GM19239 (cell line): ENCODE data around the gene RNU11.
"Not testable (repeated sequence)": the region's sequence is repeated elsewhere in the genome, so short reads cannot be mapped to it uniquely, and the experiment has no call there.

Experiments used
- DNase-seq: peaks from one replicate; pipeline ENCODE4 v3.0.0; 2011; ENCODE audit warnings: low spot score; ENCODE audit not compliant: insufficient read length
- FAIRE-seq: peaks from 2 replicates; lab custom pipeline; 2011; peaks lifted over from hg19 to GRCh38; lab: Jason Lieb, UNC

RNU11 gene

DNA sequence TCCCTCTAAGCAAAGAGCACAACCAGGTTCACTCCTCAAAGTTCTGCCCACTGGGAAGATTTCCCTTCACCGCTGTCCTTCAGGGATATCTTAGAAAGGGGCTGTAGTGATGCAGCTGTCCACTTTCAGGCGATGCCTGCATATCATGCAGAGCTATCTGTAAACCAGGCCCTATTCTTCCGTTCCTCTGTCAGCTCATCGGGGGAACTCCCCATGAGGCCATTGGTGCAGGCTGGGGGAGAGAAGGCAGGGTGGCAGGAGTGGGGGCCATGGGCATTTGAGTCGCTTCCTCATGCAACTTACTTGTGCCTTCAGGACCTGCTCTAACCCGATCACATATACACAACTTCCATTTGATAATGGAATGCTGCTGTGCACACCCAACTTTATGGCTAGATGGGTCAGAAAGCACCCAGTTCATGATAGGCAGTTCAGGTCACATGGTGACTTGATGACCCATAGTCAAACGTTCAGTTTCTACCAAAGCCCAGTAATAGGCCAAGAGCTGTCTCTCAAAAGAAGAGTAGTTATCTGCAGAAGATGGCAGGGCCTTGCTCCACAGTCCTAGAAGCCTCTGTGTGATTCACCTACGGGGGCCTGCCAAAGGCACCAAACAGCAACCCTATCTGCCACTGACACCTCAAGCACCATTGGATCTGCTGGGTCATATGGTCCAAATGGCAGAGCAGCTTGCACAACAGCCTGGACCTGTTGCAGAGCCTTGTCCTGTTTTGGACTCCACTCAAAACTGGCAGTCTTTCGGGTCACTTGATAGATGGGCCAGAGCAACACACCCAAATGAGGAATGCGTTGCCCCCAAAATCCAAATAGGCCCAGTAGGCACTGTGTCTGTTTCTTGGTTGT lies 7.3 kb downstream of the RNU11 start:
- DNase-seq, FAIRE-seq: not testable (repeated sequence)

DNA sequence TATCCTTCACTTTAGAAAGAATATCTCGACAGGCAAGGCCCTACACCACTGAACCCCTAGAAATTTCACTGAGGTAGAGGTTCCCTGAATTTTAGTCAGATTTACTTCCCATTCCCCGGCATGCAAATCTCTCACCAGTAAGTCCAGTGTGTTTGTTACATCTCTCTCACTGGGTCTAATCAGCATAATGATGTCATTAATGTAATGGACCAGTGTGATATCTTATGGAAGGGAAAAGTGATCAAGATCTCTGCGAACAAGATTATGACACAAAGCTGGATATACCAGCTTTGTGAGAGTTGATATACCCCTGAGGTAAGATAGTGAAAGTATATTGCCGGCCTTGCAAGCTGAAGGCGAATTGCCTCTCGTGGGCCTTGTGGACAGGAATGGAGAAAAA lies 7.9 kb downstream of the RNU11 start:
- no peak for DNase-seq
- no peak for FAIRE-seq

DNA sequence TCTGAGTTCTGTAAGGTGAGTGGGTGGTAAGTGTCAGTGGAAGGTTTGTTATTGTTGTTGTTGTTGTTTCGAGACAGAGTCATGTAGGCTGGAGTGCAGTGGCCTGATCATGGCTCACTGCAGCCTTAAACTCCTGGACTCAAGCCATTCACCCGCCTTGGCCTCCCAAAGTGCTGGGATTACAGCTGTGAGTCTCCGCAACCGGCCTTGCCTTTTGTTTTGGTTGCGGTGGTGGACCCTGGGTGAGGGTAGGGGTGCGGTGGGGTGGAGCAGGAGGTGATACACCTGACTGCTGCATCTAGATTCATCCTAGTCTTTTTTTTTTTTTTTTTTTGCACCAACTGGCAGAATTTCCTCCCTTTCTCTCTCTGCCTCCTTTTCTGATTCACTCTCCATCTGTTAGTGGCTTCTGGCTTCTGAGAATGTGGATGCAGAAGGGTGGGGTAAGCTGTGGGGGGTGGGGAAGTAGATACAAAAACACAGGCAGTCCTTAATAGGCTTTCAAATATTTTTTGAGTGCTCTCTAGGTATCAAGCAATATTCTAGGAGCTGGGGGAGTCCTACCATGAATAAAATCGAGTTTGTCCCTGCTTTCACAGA lies 15.6 kb downstream of the RNU11 start:
- no peak for FAIRE-seq

DNA sequence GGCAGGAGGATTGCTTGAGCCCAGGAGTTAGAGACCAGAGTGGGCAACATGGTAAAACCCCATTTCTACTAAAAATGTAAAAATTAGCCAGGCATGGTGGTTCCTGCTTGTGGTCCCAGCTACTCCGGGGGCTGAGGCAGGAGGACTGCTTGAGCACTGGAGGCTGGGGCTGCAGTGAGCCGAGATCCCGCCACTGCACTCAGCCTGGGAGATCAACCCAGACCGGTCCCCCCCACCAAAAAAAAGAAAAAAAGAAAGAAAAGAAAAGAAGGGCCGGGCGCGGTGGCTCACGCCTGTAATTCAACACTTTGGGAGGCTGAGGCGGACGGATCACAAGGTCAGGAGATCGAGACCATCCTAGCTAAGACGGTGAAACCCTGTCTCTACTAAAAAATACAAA lies 18.4 kb downstream of the RNU11 start:
- FAIRE-seq = no peak

More for the DNA sequence above, 15.6 kb downstream of the RNU11 start:
- no peak for DNase-seq

DNA sequence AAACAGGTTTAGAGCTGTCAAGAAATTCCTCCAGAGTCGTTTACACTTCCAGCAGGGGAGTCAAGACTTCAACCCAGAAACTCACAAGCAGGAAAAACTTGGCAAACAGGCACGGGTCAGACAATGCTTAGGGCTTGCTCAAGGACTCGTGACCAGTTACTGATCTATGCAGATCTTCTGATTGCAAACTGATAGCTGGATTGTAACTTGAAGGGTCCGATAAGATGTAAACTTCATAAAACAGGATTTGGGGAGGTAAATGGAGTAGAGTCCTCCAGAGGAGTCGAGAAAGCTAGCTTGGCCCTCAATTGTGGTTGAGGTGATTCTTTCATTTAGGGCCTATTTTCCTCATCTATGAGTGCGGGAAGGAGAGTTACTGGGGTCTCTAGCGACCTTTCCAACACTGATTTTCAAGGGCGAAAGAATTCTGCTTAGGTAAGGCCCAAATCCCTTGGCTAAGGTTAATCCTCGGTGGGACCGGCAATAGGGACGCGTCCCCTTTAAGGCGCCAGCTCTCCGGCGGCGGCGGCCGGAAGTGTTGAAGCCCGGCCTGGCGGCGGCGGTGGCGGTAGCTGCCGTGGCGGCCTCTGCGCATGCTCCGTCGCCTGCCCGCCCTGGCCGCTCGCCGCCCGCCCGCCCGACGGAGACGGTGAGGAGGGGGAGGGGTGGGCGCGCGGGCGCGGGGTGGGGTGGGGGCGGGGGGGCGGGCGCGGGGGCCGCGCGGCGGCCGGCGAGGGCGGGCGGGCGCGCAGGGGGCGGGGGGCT lies 20.0 kb downstream of the RNU11 start, which contains the start of gene GMEB1:
TSS of gene GMEB1 (plus strand) at position 594 of the 765 bp plus-strand sequence. CDS start 14,829 bp downstream, outside the sequence.
- DNase-seq = peak; percentile 93
- peak; percentile 94 for FAIRE-seq

More for the DNA sequence above, 18.4 kb downstream of the RNU11 start:
- DNase-seq = no peak

DNA sequence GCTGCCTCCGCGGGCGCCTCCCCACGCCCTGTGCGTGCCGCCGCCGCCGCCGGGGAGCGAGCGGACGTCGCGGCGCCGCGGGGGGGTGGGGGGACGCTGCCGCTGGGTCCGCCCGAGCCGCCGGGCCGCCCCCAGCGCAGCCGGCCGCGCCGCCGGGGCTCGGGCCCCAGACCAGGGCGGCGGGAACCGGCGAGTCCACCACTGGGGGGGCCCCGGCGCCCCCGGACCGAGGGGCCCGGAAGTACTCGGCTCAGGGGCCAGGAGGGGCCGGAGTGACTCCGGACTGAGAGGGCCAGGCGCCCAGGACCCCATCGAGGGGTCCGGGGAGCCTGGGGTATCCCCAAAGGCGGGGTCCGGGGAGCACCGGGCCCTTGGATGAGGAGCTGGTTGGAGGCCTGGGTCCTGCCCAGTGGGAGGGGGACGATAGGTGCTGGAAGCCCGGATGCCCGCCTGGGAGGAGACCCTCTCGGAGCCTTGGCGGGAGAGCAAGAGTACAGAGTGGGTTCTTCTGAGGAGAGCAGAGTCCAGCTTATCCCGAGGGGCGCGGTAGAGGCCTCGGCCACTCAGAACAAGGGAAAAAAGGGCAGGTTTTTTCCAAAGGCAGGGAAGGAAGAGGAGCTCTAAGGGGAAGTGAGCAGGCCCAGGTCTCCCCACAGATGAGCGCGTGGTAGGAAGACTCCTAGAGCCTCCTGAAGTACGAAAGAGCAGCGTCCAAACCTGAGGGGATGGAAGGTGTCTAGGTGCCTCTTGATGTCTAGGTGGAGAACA lies 20.7 kb downstream of the RNU11 start:
- DNase-seq = peak; percentile 36
- no peak for FAIRE-seq

DNA sequence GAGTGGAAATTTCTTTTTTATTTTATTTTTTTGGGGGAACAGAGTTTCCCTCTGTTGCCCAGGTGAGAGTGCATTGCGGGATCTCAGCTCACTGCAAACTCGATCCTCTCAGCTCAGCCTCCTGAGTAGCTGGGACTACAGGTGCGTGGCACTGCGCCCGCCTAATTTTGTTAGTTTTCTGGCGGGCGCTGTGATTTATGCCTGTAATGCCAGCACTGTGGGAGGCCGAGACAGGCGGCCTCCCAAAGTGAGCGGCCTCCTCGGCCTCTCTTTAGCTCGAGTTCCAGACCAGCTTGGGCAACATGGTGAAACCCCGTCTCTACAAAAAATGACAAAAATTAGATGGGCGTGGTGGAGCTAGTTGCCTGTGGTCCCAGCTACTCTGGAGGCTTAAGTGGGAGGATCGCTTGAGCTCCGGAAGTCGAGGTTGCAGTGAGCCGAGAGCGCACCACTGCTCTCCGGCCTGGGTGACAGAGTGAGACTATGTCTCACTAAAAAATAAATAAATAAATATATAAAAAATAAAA lies 22.9 kb downstream of the RNU11 start:
- FAIRE-seq (no peak), DNase-seq (no peak)

DNA sequence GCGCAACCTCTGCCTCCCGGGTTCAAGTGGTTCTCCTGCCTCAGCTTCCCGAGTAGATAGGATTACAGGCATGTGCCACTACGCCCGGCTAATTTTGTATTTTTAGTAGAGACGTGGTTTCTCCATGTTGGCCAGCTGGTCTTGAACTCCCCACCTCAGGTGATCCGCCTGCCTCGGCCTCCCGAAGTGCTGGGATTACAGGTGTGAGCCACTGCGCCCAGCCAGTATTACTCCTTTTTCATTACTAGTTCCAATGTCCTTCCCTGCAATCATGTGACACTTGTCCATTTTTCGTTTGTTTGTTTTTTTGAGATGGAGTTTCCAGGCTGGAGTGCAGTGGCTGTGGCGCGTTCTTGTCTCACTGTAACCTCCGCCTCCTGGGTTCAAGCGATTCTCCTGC lies 24.6 kb downstream of the RNU11 start:
- DNase-seq, FAIRE-seq: not testable (repeated sequence)

DNA sequence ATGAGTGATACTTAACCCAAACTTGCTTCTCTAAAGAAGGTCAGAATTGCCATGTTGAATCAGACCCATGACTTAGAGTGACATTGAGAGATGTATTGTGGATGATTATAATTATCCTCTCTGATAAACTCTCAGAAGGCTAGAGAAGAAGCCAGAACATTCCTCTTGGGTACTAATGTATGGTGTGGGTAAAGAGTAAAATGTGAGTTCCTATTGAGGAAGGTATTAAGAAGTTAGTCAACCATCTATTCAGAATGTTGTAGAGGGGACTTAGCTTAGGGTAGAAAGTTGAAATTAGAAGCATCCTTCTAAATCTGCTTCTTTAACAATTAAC lies 27.5 kb downstream of the RNU11 start:
- no peak for FAIRE-seq
- DNase-seq = no peak

DNA sequence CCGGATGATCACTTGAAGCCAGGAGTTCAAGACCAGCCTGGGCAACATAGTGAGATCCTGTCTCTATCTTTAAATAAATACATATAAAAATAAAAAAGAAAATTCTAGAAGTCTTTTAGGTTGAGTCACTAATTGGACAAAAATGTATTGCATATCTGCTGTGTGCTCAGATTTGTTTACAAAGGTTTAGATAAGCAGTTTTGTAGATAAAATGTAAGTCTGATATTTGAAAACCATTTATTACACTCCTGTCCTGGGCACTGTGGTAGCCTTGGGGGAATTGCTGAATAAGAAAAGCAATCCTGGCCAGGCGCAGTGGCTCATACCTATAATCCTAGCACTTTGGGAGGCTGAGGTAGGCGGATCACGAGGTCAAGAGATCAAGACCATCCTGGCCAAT lies 31.8 kb downstream of the RNU11 start:
- DNase-seq = no peak
- no peak for FAIRE-seq

DNA sequence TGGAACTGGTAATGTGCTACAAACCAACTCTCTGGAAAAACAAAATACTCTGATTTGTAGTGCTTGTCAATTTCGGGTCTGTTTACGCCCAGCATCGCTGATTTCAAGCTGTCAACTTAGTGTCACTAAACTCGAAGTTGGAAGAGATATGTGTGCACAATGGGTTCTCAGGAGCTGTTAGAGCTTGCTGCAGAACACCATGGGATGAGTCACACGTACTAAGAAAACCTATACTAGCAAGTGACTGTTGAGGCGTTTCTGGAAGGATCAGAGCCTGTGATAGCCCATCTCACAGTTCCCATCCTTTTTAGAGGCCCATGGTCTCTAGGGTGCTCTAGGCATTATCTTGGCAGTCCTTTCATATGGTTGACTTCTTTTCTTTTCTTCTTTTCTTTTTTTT lies 34.4 kb downstream of the RNU11 start:
- no peak for DNase-seq
- no peak for FAIRE-seq

DNA sequence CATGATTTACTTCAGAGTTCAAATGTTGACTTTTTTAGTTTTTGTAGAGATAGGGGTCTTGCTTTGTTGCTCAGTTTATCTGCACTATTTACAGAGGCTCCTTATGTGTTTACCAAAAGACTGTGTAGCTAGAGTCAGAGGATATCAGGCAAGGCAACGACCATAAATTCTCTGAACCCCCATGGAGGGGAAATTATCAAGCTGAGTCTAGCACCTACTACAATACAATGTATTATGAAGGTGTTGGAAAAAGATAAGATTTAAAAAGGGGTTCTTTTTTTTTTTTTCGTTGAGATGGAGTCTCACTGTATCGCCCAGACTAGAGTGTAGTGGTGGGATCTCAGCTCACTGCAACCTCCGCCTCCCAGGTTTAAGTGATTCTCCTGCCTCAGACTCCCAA lies 36.5 kb downstream of the RNU11 start:
- FAIRE-seq (no peak), DNase-seq (no peak)

DNA sequence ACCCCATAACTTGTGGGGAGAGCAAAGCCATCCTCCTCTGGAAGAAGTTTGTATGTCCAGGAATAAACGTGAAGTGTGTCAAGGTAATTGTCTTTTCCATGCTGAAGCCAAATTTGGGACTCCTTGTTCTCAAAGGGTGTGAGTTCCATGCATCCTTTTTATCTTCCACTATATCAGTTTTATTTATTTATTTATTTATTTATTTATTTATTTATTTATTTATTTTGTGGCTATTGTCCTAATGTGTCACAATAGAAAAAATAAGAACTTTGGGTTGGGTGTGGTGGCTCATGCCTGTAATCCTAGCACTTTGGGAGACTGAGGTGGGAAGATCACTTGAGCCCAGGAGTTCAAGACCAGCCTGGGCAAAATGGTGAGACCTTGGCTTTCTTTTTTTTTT lies 43.2 kb downstream of the RNU11 start:
- FAIRE-seq, DNase-seq: not testable (repeated sequence)
